IPS-18c (cell line): Measurements from ENCODE around the gene VCAN.

Source experiments
- H3K4me3 ChIP-seq: 2 replicates; pipeline ENCODE4 v1.7.0; 2013; ENCODE audit warnings: low read depth, mild to moderate bottlenecking, low read length, moderate library complexity; ENCODE audit not compliant: insufficient read depth
- H3K9me3 ChIP-seq: one replicate; pipeline ENCODE4 v1.6.1; 2013; ENCODE audit warnings: mild to moderate bottlenecking, low read length, moderate library complexity; ENCODE audit not compliant: control insufficient read depth, insufficient read depth

The VCAN gene

GRCh38 chr5:83567741-83568140 is 96.2 kb downstream of the VCAN start:
- H3K4me3 ChIP-seq: no peak overlapping the region
- H3K9me3 ChIP-seq: no peaks in the 10 kb centered on the region

- Histone ChIP-seq H3K9me3 (no peaks in the 10 kb centered on the region), H3K4me3 (no peak overlapping the region)
Observed at GRCh38 chr5:83568186-83568585, 96.6 kb downstream of the VCAN start.

- Histone ChIP-seq H3K9me3 (no peaks in the 10 kb centered on the region), H3K4me3 (no peak overlapping the region)
Observed at GRCh38 chr5:83570916-83571315, 99.4 kb downstream of the VCAN start.

- H3K4me3 ChIP-seq: no peak overlapping the region
- no peaks in the 10 kb centered on the region for H3K9me3 ChIP-seq
Observed at GRCh38 chr5:83572271-83572670, 100.7 kb downstream of the VCAN start.

GRCh38 chr5:83576341-83576740 is 104.8 kb downstream of the VCAN start:
- no peak overlapping the region for H3K4me3 ChIP-seq
- H3K9me3 ChIP-seq: no peaks in the 10 kb centered on the region

- no peak overlapping the region for H3K4me3 ChIP-seq
- H3K9me3 ChIP-seq: no peaks in the 10 kb centered on the region
Observed at GRCh38 chr5:83577036-83577636, 105.6 kb downstream of the VCAN start.

GRCh38 chr5:83583859-83584258 is 112.3 kb downstream of the VCAN start:
- H3K9me3 ChIP-seq: no peaks in the 10 kb centered on the region
- H3K4me3 ChIP-seq: no peak overlapping the region

- Histone ChIP-seq H3K9me3 (no peaks in the 10 kb centered on the region), H3K4me3 (no peak overlapping the region)
Observed at GRCh38 chr5:83586874-83587776, 115.6 kb downstream of the VCAN start.

GRCh38 chr5:83589786-83590185 is 118.2 kb downstream of the VCAN start:
- H3K9me3 ChIP-seq: no peaks in the 10 kb centered on the region
- no peak overlapping the region for H3K4me3 ChIP-seq

- Histone ChIP-seq H3K9me3 (no peaks in the 10 kb centered on the region), H3K4me3 (no peak overlapping the region)
Observed at GRCh38 chr5:83590966-83591365, 119.4 kb downstream of the VCAN start.

- H3K4me3 ChIP-seq: no peak overlapping the region
Observed at GRCh38 chr5:83595217-83595616, 123.7 kb downstream of the VCAN start.

GRCh38 chr5:83608122-83608521 is 136.6 kb downstream of the VCAN start:
- H3K4me3 ChIP-seq: no peak overlapping the region
- H3K9me3 ChIP-seq: peaks cover 1% of the 10 kb centered on the region

More at GRCh38 chr5:83595217-83595616, 123.7 kb downstream of the VCAN start:
- H3K9me3 ChIP-seq: no peaks in the 10 kb centered on the region

GRCh38 chr5:83614841-83615240 is 143.3 kb downstream of the VCAN start:
- H3K4me3 ChIP-seq: no peak overlapping the region
- peaks cover 2% of the 10 kb centered on the region for H3K9me3 ChIP-seq

- H3K9me3 ChIP-seq: no peaks in the 10 kb centered on the region
- no peak overlapping the region for H3K4me3 ChIP-seq
Observed at GRCh38 chr5:83628360-83628759, 156.8 kb downstream of the VCAN start.
